CD1c-positive myeloid dendritic cell (primary cell): ENCODE measurements around the gene HOXA13.

Experiments
- DNase-seq: peaks from one replicate; pipeline ENCODE4 v3.0.0-alpha.2; 2016; ENCODE audit errors: extremely low spot score

The HOXA13 gene

GRCh38 chr7:27199849-27200760 is at the start of gene HOXA13:
Gene HOXA13 (minus strand): TSS chr7:27200091. CDS start chr7:27200077, 14 bp downstream.
- no peak for DNase-seq

- no peak for DNase-seq
These were observed 49.2 kb upstream of the HOXA13 start for GRCh38 chr7:27248911-27249723.

- no peak for DNase-seq
These were observed 48.5 kb upstream of the HOXA13 start for GRCh38 chr7:27248427-27248806.

GRCh38 chr7:27247452-27248426 is 47.8 kb upstream of the HOXA13 start:
- no peak for DNase-seq

GRCh38 chr7:27247000-27247399 is 47.1 kb upstream of the HOXA13 start:
- no peak for DNase-seq

- DNase-seq, result no peak
These were observed 46.2 kb upstream of the HOXA13 start for GRCh38 chr7:27245798-27246691.

- no peak for DNase-seq
These were observed 45.4 kb upstream of the HOXA13 start for GRCh38 chr7:27245124-27245797.

- DNase-seq, result no peak
These were observed 44.7 kb upstream of the HOXA13 start for GRCh38 chr7:27244488-27245123.

GRCh38 chr7:27243340-27244163 is 43.7 kb upstream of the HOXA13 start:
- no peak for DNase-seq

- no peak for DNase-seq
These were observed 42.9 kb upstream of the HOXA13 start, which contains the start of gene EVX1 for GRCh38 chr7:27242555-27243339. Gene EVX1 (plus strand): TSS chr7:27242802. CDS start chr7:27243031, 229 bp downstream.

GRCh38 chr7:27242154-27242553 is 42.3 kb upstream of the HOXA13 start:
- DNase-seq, result no peak

- DNase-seq, result no peak
These were observed 41.5 kb upstream of the HOXA13 start for GRCh38 chr7:27241189-27242056.

- no peak for DNase-seq
These were observed 40.3 kb upstream of the HOXA13 start for GRCh38 chr7:27240015-27240731.

- DNase-seq, result no peak
These were observed 39.6 kb upstream of the HOXA13 start for GRCh38 chr7:27239387-27240014.

GRCh38 chr7:27238979-27239386 is 39.1 kb upstream of the HOXA13 start:
- no peak for DNase-seq
